HEK293T (cell line): ENCODE results near the gene SLC9A2.

Experiments
- CTCF ChIA-PET: fragments of 350-600 bp; formaldehyde crosslinking; extraction: SDS; loops from one replicate; lab custom pipeline; 2021; ENCODE audit warnings: antibody characterized with exemption, inconsistent platforms; lab: Yijun Ruan, JAX
- POLR2A ChIA-PET: fragments of 350-600 bp; formaldehyde crosslinking; extraction: SDS; loops from one replicate; lab custom pipeline; 2020; ENCODE audit warnings: antibody characterized with exemption, inconsistent platforms; lab: Yijun Ruan, JAX
- DNase-seq: peaks from one replicate; pipeline ENCODE4 v3.0.0; 2012; ENCODE audit warnings: mixed read lengths; ENCODE audit errors: extremely low spot score
- ARNT ChIP-seq: fragments of 450-650 bp; IDR thresholded peaks from 2 replicates; pipeline ENCODE4 v1.6.1; 2017; ENCODE audit warnings: mild to moderate bottlenecking
- BHLHE40 ChIP-seq: fragments of 450-650 bp; IDR thresholded peaks from 2 replicates; pipeline ENCODE4 v1.6.1; 2016; ENCODE audit warnings: mild to moderate bottlenecking, moderate library complexity, borderline replicate concordance
- CTBP1 ChIP-seq: fragments of 450-650 bp; IDR thresholded peaks from 2 replicates; pipeline ENCODE4 v1.6.1; 2016; ENCODE audit warnings: borderline replicate concordance
- ELF4 ChIP-seq: fragments of 450-650 bp; IDR thresholded peaks from 2 replicates; pipeline ENCODE4 v1.6.1; 2017; ENCODE audit warnings: antibody characterized with exemption
- FOXA1 ChIP-seq: fragments of 450-650 bp; IDR thresholded peaks from 2 replicates; pipeline ENCODE4 v1.6.1; 2016; ENCODE audit warnings: mild to moderate bottlenecking
- FOXK2 ChIP-seq: fragments of 450-650 bp; IDR thresholded peaks from 2 replicates; pipeline ENCODE4 v1.6.1; 2016; ENCODE audit warnings: mild to moderate bottlenecking
- FOXM1 ChIP-seq: fragments of 450-650 bp; IDR thresholded peaks from 2 replicates; pipeline ENCODE4 v1.6.1; 2017; ENCODE audit warnings: mild to moderate bottlenecking, borderline replicate concordance
- HDGF ChIP-seq: fragments of 450-650 bp; IDR thresholded peaks from 2 replicates; pipeline ENCODE4 v1.6.1; 2017; ENCODE audit warnings: antibody characterized with exemption, borderline replicate concordance
- L3MBTL2 ChIP-seq: fragments of 450-650 bp; conservative IDR thresholded peaks from 2 replicates; pipeline ENCODE4 v1.6.1; 2016; ENCODE audit warnings: mild to moderate bottlenecking
- LEF1 ChIP-seq: fragments of 450-650 bp; IDR thresholded peaks from 2 replicates; pipeline ENCODE4 v1.6.1; 2017; ENCODE audit warnings: mild to moderate bottlenecking, borderline replicate concordance
- NFRKB ChIP-seq: fragments of 450-650 bp; IDR thresholded peaks from 2 replicates; pipeline ENCODE4 v1.6.1; 2016; ENCODE audit warnings: mild to moderate bottlenecking, moderate library complexity
- SP1 ChIP-seq: fragments of 450-650 bp; IDR thresholded peaks from 2 replicates; pipeline ENCODE4 v1.6.1; 2017
- SUZ12 ChIP-seq: fragments of 450-650 bp; IDR thresholded peaks from 2 replicates; pipeline ENCODE4 v1.6.1; 2016; ENCODE audit warnings: mild to moderate bottlenecking
- TARDBP ChIP-seq: fragments of 450-650 bp; IDR thresholded peaks from 2 replicates; pipeline ENCODE4 v1.6.1; 2016
- ZNF384 ChIP-seq: fragments of 450-650 bp; IDR thresholded peaks from 2 replicates; pipeline ENCODE4 v1.6.1; 2016
- TF ChIP-seq, protein P1 (sequence below): fragments of 450-650 bp; IDR thresholded peaks from 2 replicates; pipeline ENCODE4 v1.6.1; 2016

The SLC9A2 gene

DNA sequence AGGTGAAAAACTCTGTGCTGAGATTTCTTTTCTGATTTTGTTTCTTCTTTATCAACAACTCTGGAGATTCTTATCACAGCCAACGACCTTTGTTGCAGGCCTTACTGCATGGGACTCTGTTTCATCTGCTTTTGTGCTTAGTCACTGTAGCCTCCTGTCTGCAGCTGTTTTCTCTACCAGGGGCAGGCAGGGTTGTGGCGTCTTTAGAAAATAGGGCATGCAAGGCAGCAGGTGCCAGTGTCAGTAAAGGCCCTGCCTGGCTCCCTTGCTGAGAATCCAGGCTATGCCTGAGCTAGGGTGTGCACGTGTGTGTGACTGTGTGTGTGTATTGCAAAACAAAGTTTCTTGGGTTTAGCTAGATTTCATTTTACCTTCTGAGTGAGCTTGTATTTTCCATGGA, 14.6 kb upstream of the SLC9A2 start:
- ChIA-PET POLR2A (no interaction called here), CTCF (interaction anchor here (0.9 kb wide), 1 partner anchor 12 kb away, joined by 3 read pairs; no protein-coding TSS in a partner anchor)
- no peak for TF ChIP-seq FOXM1
- TF ChIP-seq FOXA1: no peak
- TF ChIP-seq BHLHE40: no peak
- TF ChIP-seq L3MBTL2: no peak
- TF ChIP-seq SUZ12: no peak
- TF ChIP-seq CTBP1: no peak
- TF ChIP-seq ZNF384: no peak
- TF ChIP-seq FOXK2: no peak
- no peak for TF ChIP-seq ARNT
- no peak for TF ChIP-seq TARDBP
- TF ChIP-seq LEF1: no peak
- no peak for TF ChIP-seq NFRKB
- TF ChIP-seq, protein P1, sequence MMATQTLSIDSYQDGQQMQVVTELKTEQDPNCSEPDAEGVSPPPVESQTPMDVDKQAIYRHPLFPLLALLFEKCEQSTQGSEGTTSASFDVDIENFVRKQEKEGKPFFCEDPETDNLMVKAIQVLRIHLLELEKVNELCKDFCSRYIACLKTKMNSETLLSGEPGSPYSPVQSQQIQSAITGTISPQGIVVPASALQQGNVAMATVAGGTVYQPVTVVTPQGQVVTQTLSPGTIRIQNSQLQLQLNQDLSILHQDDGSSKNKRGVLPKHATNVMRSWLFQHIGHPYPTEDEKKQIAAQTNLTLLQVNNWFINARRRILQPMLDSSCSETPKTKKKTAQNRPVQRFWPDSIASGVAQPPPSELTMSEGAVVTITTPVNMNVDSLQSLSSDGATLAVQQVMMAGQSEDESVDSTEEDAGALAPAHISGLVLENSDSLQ: no peak
- no peak for TF ChIP-seq HDGF
- TF ChIP-seq ELF4: no peak
- DNase-seq: no peak

GRCh38 chr2:102606353-102606752, 13.0 kb upstream of the SLC9A2 start:
- TF ChIP-seq FOXK2 (no peak), ELF4 (no peak), NFRKB (no peak)
- CTCF ChIA-PET: interaction anchor here (0.6 to 0.9 kb wide), 2 partner anchors 9 to 17 kb away, joined by 3 read pairs; no protein-coding TSS in a partner anchor
- no peak for DNase-seq
- POLR2A ChIA-PET: no interaction called here

GRCh38 chr2:102615620-102616436, 3.5 kb upstream of the SLC9A2 start:
- DNase-seq: peak; percentile 75
- POLR2A ChIA-PET: interaction anchor here (1.4 kb wide), 1 partner anchor 121 kb away, joined by 6 read pairs; a partner anchor contains a TSS
- CTCF ChIA-PET: interaction anchor here (0.5 to 1.9 kb wide), 15 partner anchors 10 to 143 kb away, joined by 3 to 15 read pairs (median 3); partner anchors contain the start of gene SLC9A4
- TF ChIP-seq, protein P1: no peak
- TF ChIP-seq ZNF384 (no peak), SP1 (no peak), ELF4 (no peak), LEF1 (no peak), SUZ12 (no peak), HDGF (no peak), TARDBP (no peak), FOXA1 (no peak), FOXM1 (no peak), CTBP1 (no peak), L3MBTL2 (no peak), ARNT (no peak), BHLHE40 (no peak), FOXK2 (no peak), NFRKB (no peak)

DNA sequence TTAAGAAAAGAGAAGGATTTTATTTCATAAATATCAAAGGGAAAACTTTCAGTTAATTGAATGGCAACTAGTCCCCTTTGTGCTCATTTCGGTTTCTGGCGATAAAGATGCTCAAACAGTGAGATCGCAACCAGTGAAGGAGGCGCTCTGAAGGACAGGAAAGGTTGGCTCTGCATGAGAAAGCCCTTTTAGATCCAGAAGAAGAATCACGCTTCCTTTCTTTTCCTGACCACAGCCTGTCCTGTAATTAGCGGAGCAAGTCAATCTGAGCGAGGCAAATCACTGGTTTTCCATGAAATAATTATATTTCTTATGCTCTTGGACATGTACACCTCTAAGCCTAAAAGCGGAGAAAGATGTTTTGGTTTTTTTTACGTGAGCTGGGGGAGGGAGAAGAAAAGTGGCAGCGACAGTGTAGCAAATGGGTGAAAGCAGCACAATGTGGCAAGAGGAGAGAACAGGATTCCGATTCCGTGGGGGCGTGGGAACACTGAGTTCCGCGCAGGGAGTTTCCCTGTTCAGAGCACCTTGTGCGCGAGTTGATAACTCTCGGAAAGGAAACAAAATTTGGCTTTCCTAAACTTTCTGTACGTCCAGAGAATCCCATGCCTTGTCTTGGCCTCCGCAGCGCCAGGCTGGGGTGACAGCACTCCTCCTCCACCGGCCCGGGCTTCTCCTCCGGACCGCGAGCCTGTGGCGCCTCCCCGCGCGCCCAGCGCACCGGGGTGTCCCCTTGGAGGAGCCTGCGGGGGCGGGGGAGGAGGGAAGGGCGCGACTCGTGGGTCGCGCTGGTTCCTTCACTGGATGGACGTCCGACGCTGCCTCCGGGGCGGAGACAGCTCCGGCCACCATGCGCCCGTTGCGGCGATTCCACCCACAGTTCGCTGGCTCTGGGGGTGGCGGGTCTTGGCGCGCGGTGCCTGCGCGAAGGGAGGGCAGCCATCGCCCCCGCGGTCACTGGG, 620 bp upstream of the SLC9A2 start:
- peak; percentile 21 for DNase-seq
- CTCF ChIA-PET: interaction anchor here (0.6 kb wide), 1 partner anchor 105 kb away, joined by 3 read pairs; no protein-coding TSS in a partner anchor
- POLR2A ChIA-PET: no interaction called here
- TF ChIP-seq ELF4 (no peak), TARDBP (no peak), L3MBTL2 (no peak), SP1 (no peak)

GRCh38 chr2:102620332-102620731, 979 bp downstream of the SLC9A2 start:
- TF ChIP-seq SUZ12 (no peak), FOXK2 (no peak), ARNT (no peak), BHLHE40 (no peak), SP1 (no peak), CTBP1 (no peak), NFRKB (no peak), L3MBTL2 (no peak), TARDBP (no peak), FOXM1 (no peak), ELF4 (no peak), LEF1 (no peak), ZNF384 (no peak), HDGF (no peak), FOXA1 (no peak)
- TF ChIP-seq, protein P1: no peak
- no peak for DNase-seq
- ChIA-PET POLR2A (no interaction called here), CTCF (no interaction called here)
